HT-29 (cell line): ENCODE measurements around the gene CEND1. TPM values are rescaled to one million over a fixed set of nuclear protein-coding genes. Genes with fewer than 3 reads are reported as not detected.
"Not testable (repeated sequence)": the region's sequence is repeated elsewhere in the genome, so short reads cannot be mapped to it uniquely, and the experiment has no call there.

Source experiments
- DNase-seq: peaks from one replicate; pipeline ENCODE4 v3.0.0-alpha.2; 2015; ENCODE audit warnings: low spot score
- small RNA-seq: library from RNA; depleted of rRNA; stranded (forward); fragments of <200 nt; gene quantifications from one replicate; pipeline ENCODE3, GENCODE V24; 2014
- total RNA-seq: library from RNA; depleted of rRNA; stranded (reverse); fragments of >200 nt; shearing (Covaris generic); gene quantifications from 2 replicates; pipeline ENCODE4 v1.2.3, GENCODE V29; 2014; rRNA removed

Gene CEND1
- total RNA-seq, 1 experiment from 2014 or later: not detected

GRCh38 chr11:764322-765024, 25.4 kb downstream of the CEND1 start:
- DNase-seq: no peak

GRCh38 chr11:763549-764321, 26.2 kb downstream of the CEND1 start:
- no peak for DNase-seq

GRCh38 chr11:763073-763463, 26.8 kb downstream of the CEND1 start:
- no peak for DNase-seq

- DNase-seq: peak; percentile 97
Observed at GRCh38 chr11:762421-763072, 27.3 kb downstream of the CEND1 start.

- no peak for DNase-seq
Observed at GRCh38 chr11:761526-762108, 28.3 kb downstream of the CEND1 start.

DNA sequence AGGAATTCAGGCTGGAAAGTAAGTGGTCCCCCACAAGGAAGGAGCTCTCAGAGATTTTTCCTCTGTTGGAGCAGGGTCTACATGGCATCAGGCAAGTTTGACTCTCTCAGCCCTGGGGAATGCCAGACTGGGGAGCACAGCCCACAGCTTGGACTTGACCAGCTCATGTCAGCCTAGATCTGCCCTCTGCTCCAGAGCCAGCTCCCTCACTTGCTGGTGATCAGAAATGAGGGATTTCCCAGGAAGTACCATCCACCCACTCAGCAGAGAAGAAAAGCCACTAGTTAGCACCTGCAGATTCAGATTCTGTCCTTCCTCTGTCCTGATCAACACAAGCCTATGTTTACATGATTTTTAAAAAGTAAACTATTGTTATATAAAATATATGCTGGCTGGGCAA, 29.7 kb downstream of the CEND1 start:
- DNase-seq: no peak

DNA sequence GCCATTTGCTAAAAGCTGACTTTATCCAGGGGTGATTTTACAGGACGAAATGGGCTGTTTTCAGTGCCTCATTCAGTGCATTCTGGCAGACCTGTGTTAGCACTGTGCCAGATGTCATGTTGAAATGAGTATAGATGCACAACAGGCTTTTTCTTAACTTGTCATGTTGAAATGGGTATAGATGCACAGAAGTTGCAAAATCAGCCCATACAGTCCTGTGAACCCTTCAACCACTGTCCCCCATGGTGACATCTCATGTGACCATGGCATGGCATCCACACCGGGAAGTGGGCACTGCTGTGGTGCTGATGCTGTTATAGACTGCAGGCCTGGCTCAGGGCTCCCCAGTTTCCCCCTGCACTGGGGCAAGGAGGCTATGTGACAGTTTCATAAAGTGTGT, 40.2 kb downstream of the CEND1 start:
- DNase-seq: no peak

- DNase-seq: no peak
Observed at GRCh38 chr11:748007-748359, 41.9 kb downstream of the CEND1 start.

DNA sequence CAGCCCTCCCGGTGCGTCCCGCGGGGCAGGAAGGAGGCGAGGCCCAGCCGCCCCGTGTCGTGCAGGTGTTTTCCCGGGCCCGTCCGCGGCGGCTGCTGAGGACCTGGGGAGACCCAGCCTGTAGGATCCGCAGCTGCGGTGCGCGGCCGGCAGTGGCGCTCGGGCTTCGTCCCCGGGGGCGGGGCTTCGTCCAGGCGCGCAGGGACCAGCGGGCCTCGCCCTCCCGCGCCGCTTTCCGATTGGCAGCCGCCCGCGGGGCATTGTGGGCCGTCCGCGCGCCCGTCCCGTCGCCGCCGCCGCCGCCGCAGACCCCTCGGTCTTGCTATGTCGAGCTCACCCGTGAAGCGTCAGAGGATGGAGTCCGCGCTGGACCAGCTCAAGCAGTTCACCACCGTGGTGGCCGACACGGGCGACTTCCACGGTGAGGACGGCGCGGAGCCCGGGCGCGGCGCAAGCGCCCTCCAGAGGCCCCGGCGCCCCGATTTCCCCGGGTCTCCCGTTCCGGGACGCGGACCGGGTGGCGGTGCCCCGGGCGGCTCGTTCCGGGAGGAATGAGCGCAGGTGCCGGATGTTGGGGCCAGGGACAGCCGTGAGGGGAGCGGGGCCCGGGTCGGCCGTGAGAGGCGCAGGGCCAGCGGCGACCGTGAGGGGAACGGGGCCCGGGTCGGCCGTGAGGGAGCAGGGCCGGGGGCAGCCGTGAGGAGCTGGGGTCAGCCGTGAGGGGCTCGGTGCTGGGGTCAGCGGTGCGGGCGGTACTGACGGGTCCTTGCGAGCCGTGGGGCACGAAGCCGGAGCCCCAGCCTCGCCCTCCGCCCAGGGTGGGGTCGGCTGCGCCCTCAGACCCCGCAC, 42.5 kb downstream of the CEND1 start, which contains the start of gene TALDO1:
Gene TALDO1, plus strand, starts transcription at position 307 of the 849 bp plus-strand sequence. Its CDS starts 18 bp downstream, at position 325.
- DNase-seq: peak; percentile 96

DNA sequence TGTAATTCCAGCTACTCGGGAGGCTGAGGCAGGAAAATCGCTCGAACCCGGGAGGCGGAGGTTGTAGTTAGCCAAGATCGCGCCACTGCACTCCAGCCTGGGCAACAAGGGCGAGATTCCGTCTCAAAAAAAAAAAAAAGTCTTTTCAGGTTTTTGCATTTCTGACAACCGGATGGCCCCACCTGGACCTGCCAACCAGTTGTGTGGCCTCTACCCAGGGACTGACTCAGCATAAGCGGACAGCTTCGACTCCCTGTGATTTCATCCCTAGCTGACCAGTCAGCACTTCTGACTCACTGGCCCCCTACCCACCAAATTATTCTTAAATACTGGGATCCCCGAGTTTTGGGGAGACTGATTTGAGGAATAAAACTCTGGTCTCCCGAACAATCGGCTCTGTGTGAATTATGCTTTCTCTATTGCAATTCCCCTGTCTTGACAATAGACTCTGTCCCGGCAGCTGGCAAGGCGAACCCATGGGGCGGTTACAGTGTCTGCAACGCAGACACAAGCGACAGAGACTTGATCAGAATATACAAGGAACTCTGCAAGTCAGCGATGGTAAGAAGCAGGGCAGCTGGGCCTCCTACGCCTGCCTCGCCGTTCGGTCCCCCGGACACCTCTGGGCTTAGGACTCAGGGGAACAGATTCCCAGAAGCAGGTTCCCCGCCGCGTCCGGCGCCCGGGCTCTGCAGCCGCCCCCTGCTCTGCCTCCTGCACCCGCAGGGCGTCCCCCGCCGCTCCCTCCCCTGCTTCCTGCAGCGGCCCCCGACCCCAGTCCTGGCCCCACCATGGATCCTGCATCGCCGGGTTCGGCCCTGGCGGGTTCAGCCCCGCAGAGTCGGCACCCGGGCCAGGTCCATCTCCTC, 43.4 kb downstream of the CEND1 start:
- DNase-seq: peak; percentile 75

DNA sequence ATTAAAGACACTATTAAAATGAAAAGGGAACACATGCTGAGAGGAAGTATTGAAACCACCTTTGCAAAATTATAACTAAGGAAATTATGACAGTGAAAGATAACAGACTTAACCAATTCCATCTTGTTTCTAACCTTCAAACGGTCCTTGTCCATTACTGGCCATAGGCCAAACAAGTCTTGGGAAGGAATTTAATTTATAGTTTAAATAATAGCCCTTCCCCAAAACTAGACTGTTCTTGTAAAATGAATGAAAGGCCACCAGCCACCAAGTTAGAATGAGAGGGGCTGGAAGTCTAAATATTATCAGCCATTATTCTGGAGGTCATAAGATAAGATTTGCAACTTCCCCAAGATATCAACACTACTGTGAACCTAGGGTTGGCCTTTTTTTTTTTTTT, 44.5 kb downstream of the CEND1 start:
- no peak for DNase-seq

DNA sequence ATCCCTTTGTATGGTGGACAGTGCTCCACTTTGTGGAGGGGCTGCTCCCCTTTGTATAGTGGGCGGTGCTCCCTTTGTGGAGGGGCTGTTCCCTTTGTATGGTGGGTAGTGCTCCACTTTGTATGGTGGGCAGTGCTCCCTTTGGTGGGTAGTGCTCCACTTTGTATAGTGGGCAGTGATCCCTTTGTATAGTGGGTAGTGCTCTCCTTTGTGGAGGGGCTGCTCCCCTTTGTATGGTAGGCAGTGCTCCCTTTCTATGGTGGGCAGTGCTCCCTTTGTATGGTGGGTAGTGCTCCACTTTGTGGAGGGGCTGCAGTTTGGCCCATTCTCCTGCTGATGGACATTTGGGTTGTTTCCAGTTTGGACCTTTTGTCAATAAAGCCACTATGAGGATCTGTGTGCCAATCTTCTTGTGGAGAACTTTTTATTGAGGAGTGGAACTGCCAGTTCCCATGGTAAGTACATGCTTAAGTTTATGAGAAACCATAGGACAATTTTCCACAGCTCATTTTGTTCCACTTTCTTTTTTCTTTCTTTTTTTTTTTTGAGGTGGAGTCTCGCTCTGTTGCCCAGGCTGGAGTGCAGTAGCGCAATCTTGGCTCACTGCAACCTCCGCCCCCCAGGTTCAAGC, 47.2 kb downstream of the CEND1 start:
- no peak for DNase-seq

DNA sequence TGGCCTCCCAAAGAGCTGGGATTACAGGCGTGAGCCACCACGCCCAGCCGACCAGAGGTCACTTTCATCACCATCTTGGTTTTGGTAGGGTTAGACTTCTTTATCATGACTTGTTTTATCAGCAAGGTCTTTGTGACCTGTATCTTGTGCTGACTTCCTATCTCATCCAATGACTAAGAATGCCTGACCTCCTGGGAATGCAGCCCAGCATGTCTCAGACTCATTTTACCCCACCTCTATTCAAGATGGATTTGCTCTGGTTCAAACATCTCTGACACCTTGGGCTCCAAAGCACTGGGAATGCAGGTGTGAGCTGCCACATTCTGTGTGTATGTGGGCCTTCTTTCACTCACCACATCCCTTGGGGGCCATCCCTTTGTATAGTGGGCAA, 47.7 kb downstream of the CEND1 start:
- no peak for DNase-seq

DNA sequence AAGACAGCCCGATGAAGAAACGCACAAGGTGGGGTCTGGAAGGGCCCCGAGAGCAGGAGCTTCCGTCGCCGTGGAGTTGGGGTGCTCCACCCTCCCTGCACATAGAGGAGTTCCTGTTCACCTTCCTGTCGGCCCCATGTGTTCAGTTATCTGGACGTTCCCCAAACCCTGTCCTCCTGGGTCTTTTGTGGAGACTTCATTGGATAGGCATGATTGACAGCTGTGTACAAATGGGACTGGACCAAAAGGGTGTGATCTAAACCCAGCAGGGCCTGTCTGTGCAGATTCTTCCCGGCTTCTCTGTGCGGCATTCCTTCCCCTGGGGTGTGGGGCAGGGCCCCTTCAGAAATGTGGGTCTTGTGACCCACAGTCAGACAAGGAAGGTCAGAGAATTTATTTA, 52.0 kb downstream of the CEND1 start:
- not testable (repeated sequence) for DNase-seq

DNA sequence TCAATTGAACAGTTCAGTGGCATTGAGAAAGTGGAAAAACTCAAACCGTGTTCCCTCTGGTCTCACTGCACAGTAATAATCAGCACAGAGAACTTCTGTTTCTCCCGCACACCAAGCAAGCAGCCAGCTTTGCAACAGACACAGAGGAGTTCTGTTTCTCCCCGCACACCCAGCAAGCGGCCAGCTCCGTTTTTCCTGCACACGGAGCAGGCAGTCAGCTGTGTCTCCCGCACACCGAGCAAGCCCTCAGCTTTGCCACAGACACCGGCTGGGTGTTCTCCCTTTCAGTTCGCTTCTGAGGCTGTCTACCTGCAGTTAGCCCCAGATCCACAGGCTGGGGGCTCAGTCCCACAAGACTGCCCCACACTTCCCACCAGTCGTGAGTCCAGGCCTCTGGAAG, 52.5 kb downstream of the CEND1 start:
- DNase-seq: no peak

Small RNA genes within 50 kb of the gene (small RNA-seq; reads per million reads assigned to genes)
- gene SNORA52: not detected

Other genes starting within 250 kb of the CEND1 start
- gene LMNTD2, start 229.4 kb downstream of the CEND1 start, total RNA-seq: 5.3 and 6.9 TPM in 2 replicates
- gene RASSF7, start 229.1 kb downstream of the CEND1 start, total RNA-seq: 515 and 552 TPM in 2 replicates
- gene PHRF1, start 213.6 kb downstream of the CEND1 start, total RNA-seq: 75.3 and 82.0 TPM in 2 replicates
- gene IRF7, start 174.1 kb downstream of the CEND1 start, total RNA-seq: 263 and 329 TPM in 2 replicates
- 11.9 and 12.1 TPM in 2 replicates for gene CDHR5, start 165.1 kb downstream of the CEND1 start, total RNA-seq
- not detected in 2 replicates for gene SCT, start 162.9 kb downstream of the CEND1 start, total RNA-seq
- gene DRD4, start 152.8 kb downstream of the CEND1 start, total RNA-seq: 0.34 and 0.92 TPM in 2 replicates
- 77.8 and 139 TPM in 2 replicates for gene DEAF1, start 94.9 kb downstream of the CEND1 start, total RNA-seq
- gene TMEM80, start 94.3 kb downstream of the CEND1 start, total RNA-seq: 73.6 and 76.8 TPM in 2 replicates
- 473 and 503 TPM in 2 replicates for gene EPS8L2, start 83.9 kb downstream of the CEND1 start, total RNA-seq
- gene TALDO1, start 42.6 kb downstream of the CEND1 start, total RNA-seq: 669 and 686 TPM in 2 replicates
- gene GATD1, start 12.6 kb downstream of the CEND1 start, total RNA-seq: 128 and 132 TPM in 2 replicates
- gene SLC25A22, start 8.2 kb upstream of the CEND1 start, total RNA-seq: 82.6 and 108 TPM in 2 replicates
- gene PIDD1, start 15.1 kb upstream of the CEND1 start, total RNA-seq: 31.7 and 53.9 TPM in 2 replicates
- gene RPLP2, start 19.9 kb upstream of the CEND1 start, total RNA-seq: 1,913 and 1,915 TPM in 2 replicates
- 174 and 202 TPM in 2 replicates for gene PNPLA2, start 28.8 kb upstream of the CEND1 start, total RNA-seq
- 204 and 225 TPM in 2 replicates for gene CRACR2B, start 37.8 kb upstream of the CEND1 start, total RNA-seq
- gene CD151, start 42.9 kb upstream of the CEND1 start, total RNA-seq: 916 and 940 TPM in 2 replicates
- gene POLR2L, start 52.4 kb upstream of the CEND1 start, total RNA-seq: 1,254 and 1,310 TPM in 2 replicates
- 29.2 and 39.6 TPM in 2 replicates for gene TSPAN4, start 52.8 kb upstream of the CEND1 start, total RNA-seq
- 68.2 and 80.6 TPM in 2 replicates for gene CHID1, start 120.7 kb upstream of the CEND1 start, total RNA-seq
- 38.5 and 46.6 TPM in 2 replicates for gene AP2A2, start 135.8 kb upstream of the CEND1 start, total RNA-seq
- gene MUC6, start 246.6 kb upstream of the CEND1 start, total RNA-seq: 0.08 and 0.31 TPM in 2 replicates